Keratinocyte (primary cell): ENCODE results near the gene RPS8.

Experiments used
- EZH2 ChIP-seq: IDR thresholded peaks from one replicate; pipeline ENCODE4 v1.6.1; 2012; ENCODE audit warnings: inconsistent platforms, mild to moderate bottlenecking, low read length, moderate library complexity
- TF ChIP-seq, protein P1 (sequence below), 3 experiments: IDR thresholded peaks in 1 of 3; conservative IDR thresholded peaks in 1 of 3; optimal IDR thresholded peaks in 1 of 3; 2 replicates in 2 of 3; 3 replicates in 1 of 3; pipeline versions ENCODE3 to v1.5.1; 2011; ENCODE audit warnings: low read length in 3 of 3, mild to moderate bottlenecking in 3 of 3, moderate library complexity in 2 of 3, control low read depth in 1 of 3, inconsistent platforms in 1 of 3; ENCODE audit not compliant: insufficient read depth in 2 of 3; ENCODE audit errors: extremely low read depth in 1 of 3

DNA sequence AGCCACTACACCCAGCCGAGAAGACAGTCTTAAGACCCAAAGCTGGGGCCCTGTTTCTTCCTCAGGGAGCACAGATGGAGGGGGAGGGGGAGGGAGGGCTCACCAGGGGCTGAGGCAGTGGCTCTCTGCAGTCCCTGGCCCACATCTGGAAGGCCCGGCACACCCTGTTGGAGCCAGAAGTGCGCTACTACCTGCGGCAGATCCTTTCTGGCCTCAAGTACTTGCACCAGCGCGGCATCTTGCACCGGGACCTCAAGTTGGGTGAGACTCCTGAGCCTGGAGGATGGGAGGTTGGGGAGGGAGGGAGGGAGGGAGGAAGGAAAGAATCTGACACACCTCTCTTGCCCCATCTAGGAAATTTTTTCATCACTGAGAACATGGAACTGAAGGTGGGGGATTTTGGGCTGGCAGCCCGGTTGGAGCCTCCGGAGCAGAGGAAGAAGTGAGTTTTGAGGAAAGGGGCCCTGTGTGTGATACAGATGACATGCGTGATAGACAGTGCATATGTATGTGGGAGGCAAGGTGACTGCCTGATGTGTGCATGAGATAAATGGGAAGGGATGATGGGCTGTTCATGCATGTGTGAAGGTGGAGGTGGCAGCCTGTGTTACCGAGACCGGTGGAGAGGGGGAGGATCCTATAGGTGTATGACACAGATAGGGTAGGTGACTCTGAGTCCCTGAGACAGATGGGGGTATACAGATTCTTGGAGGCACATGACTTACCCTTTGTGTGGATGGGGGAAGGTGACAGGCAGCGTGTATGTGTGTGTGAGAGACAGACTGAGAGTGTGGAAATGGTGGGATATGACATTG lies 26.4 kb downstream of the RPS8 start:
- TF ChIP-seq, protein P1, sequence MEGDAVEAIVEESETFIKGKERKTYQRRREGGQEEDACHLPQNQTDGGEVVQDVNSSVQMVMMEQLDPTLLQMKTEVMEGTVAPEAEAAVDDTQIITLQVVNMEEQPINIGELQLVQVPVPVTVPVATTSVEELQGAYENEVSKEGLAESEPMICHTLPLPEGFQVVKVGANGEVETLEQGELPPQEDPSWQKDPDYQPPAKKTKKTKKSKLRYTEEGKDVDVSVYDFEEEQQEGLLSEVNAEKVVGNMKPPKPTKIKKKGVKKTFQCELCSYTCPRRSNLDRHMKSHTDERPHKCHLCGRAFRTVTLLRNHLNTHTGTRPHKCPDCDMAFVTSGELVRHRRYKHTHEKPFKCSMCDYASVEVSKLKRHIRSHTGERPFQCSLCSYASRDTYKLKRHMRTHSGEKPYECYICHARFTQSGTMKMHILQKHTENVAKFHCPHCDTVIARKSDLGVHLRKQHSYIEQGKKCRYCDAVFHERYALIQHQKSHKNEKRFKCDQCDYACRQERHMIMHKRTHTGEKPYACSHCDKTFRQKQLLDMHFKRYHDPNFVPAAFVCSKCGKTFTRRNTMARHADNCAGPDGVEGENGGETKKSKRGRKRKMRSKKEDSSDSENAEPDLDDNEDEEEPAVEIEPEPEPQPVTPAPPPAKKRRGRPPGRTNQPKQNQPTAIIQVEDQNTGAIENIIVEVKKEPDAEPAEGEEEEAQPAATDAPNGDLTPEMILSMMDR (optimal IDR thresholded peaks at IDR 0.05 in 1 of 3, IDR thresholded peaks at IDR 0.05 in 1 of 3, conservative IDR thresholded peaks at IDR 0.05 in 1 of 3; ENCODE audit: extremely low read depth in 1 of 3, insufficient read depth in 2 of 3, low read length in 3 of 3): no peak
- no peak for TF ChIP-seq EZH2
